GM19351 (cell line): ENCODE measurements around the gene CALHM6.

Source experiments
- ATAC-seq: cut with Tn5 transposase; IDR thresholded peaks from one replicate; pipeline ENCODE4 v1.9.1; 2021; ENCODE audit warnings: mild to moderate bottlenecking, moderate library complexity; ENCODE audit not compliant: unreplicated experiment

CALHM6 gene

GRCh38 chr6:116445102-116445501 lies 16.1 kb upstream of the CALHM6 start:
- no peak for ATAC-seq

GRCh38 chr6:116446399-116446798 lies 14.8 kb upstream of the CALHM6 start:
- no peak for ATAC-seq

GRCh38 chr6:116447052-116447451 lies 14.1 kb upstream of the CALHM6 start:
- ATAC-seq = no peak

GRCh38 chr6:116447496-116448011 lies 13.6 kb upstream of the CALHM6 start:
- no peak for ATAC-seq

- no peak for ATAC-seq
These were observed 11.6 kb upstream of the CALHM6 start for GRCh38 chr6:116449565-116449964.

- ATAC-seq = no peak
These were observed 10.9 kb upstream of the CALHM6 start for GRCh38 chr6:116450185-116450710.

- peak; percentile 90 for ATAC-seq
These were observed 10.1 kb upstream of the CALHM6 start for GRCh38 chr6:116450769-116451740.

- no peak for ATAC-seq
These were observed 9.3 kb upstream of the CALHM6 start for GRCh38 chr6:116451916-116452315.

GRCh38 chr6:116452531-116452930 lies 8.6 kb upstream of the CALHM6 start:
- no peak for ATAC-seq

- ATAC-seq = no peak
These were observed 5.1 kb upstream of the CALHM6 start for GRCh38 chr6:116456106-116456505.

GRCh38 chr6:116456927-116457326 lies 4.2 kb upstream of the CALHM6 start:
- no peak for ATAC-seq

GRCh38 chr6:116458264-116458663 lies 2.9 kb upstream of the CALHM6 start:
- no peak for ATAC-seq

GRCh38 chr6:116459927-116460326 lies 1.2 kb upstream of the CALHM6 start:
- ATAC-seq = no peak

GRCh38 chr6:116461932-116462885 lies 1.0 kb downstream of the CALHM6 start:
- peak; percentile 80 for ATAC-seq

- no peak for ATAC-seq
These were observed 2.1 kb downstream of the CALHM6 start for GRCh38 chr6:116463301-116463700.

GRCh38 chr6:116465246-116465645 lies 4.1 kb downstream of the CALHM6 start:
- ATAC-seq = no peak

- ATAC-seq = no peak
These were observed 5.9 kb downstream of the CALHM6 start for GRCh38 chr6:116467096-116467495.

- ATAC-seq = no peak
These were observed 6.3 kb downstream of the CALHM6 start for GRCh38 chr6:116467514-116467913.

GRCh38 chr6:116468293-116468692 lies 7.1 kb downstream of the CALHM6 start:
- ATAC-seq = no peak

GRCh38 chr6:116471531-116471930 lies 10.4 kb downstream of the CALHM6 start:
- no peak for ATAC-seq

GRCh38 chr6:116472706-116473105 lies 11.5 kb downstream of the CALHM6 start:
- no peak for ATAC-seq
